ENCODE data around the gene SETD1B. TPM values are rescaled to one million over a fixed set of nuclear protein-coding genes. Genes with fewer than 3 reads are reported as not detected.

Gene SETD1B
- total and polyA plus RNA-seq, 2 donors (not counting 3 experiments of a cell fraction or from before 2014, with no cell fraction given), result 2.6 to 27.0 TPM

DNA sequence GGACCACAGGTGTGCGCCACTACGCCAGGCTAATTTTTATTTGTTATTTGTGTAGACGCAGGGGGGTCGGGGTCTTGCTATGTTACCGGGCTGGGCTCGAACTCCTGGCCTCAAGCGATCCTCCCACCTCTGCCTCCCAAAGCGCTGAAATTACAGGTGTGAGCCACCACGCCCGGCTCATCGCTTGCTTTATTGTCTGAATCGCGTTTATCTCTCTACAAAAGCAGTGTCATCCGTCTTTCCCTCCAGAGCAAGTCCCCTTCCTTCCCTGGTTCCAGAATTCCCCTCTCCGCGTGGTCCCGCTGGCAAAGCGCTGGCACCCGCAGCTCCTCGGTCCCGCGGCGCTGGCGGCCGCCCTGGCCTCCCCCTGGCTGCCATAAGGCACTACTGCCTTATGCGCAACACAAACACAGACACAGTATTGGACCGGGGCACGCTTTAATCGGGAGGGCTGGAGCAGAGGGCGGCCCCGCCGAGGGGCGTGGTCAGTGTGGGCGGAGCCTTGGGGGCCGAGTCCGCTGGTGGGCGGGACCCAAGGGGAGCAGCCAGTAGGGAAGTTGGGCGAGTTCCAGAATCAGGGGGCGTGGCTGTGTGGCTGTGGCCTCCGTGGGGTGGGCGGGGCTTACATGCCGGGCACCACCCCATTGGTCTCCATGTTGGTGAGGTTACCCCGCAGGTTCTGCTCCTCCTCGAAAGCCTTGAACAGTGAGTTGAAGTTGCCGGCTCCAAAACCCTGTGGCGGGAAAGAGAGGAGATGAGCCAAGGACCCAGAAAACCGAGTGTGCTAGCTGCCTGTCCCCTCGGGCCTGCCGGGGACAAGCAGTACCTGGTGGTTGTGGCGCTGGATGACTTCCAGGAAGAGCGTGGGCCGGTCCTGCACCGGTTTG lies 35.5 kb downstream of the SETD1B start:
- peak; percentile 26 for TF ChIP-seq POLR2A (IDR thresholded peaks at IDR 0.05; ENCODE audit: low read depth, low read length)
- TF ChIP-seq POLR2AphosphoS5 (IDR thresholded peaks at IDR 0.05; ENCODE audit: insufficient read depth, low read depth, low read length), result peak; percentile 26
- TF ChIP-seq, protein P1, sequence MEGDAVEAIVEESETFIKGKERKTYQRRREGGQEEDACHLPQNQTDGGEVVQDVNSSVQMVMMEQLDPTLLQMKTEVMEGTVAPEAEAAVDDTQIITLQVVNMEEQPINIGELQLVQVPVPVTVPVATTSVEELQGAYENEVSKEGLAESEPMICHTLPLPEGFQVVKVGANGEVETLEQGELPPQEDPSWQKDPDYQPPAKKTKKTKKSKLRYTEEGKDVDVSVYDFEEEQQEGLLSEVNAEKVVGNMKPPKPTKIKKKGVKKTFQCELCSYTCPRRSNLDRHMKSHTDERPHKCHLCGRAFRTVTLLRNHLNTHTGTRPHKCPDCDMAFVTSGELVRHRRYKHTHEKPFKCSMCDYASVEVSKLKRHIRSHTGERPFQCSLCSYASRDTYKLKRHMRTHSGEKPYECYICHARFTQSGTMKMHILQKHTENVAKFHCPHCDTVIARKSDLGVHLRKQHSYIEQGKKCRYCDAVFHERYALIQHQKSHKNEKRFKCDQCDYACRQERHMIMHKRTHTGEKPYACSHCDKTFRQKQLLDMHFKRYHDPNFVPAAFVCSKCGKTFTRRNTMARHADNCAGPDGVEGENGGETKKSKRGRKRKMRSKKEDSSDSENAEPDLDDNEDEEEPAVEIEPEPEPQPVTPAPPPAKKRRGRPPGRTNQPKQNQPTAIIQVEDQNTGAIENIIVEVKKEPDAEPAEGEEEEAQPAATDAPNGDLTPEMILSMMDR (IDR thresholded peaks at IDR 0.05; ENCODE audit: extremely low read depth in 1 of 2, insufficient read depth in 1 of 2, low read depth in 1 of 2, low read length in 2 of 2), result peak; percentile 38 to 63
- no peak for TF ChIP-seq FOS (IDR thresholded peaks at IDR 0.05; ENCODE audit: borderline replicate concordance, insufficient read depth, low read length)
- TF ChIP-seq MYC (IDR thresholded peaks at IDR 0.05; ENCODE audit: low read depth, low read length), result no peak
- dilution Hi-C loops (cut with MboI; ENCODE audit: extremely low pct_ligation_motif_present, low sequenced_read_pairs), result no loop called here
- no peaks in the 10 kb centered on the region for H3K27me3 ChIP-seq (ENCODE audit: control insufficient read depth in 2 of 2, insufficient read depth in 2 of 2, low read length in 2 of 2)
- H2AFZ ChIP-seq (ENCODE audit: low read depth, low read length), result peak overlapping the region; percentile 90
- peak overlapping the region; percentile 44 for H3K9ac ChIP-seq (replicated peaks; ENCODE audit: extremely low read depth, insufficient read depth, low read length)
- no peaks in the 10 kb centered on the region for H3K9me3 ChIP-seq (replicated peaks; ENCODE audit: control insufficient read depth, insufficient read depth, low read length)
- no TSS peak for BruUV-seq (replicated peaks)
- H3K9me1 ChIP-seq (replicated peaks; ENCODE audit: control insufficient read depth, extremely low read depth, insufficient read depth, low read length), result no peaks in the 10 kb centered on the region
- H3K4me3 ChIP-seq (replicated peaks in 1 of 3; ENCODE audit: insufficient read depth in 1 of 3, low read depth in 1 of 3, low read length in 3 of 3), result peak overlapping the region; percentile 47 to 56 (median 53)
- no peaks in the 10 kb centered on the region for H3K79me2 ChIP-seq (ENCODE audit: control insufficient read depth, insufficient read depth, low read length)
- FAIRE-seq, result peak; percentile 98
- H3K27ac ChIP-seq (ENCODE audit: insufficient read depth, low read depth, low read length), result no peak overlapping the region
- peak overlapping the region; percentile 77 for H3K4me2 ChIP-seq (ENCODE audit: insufficient read depth, low read length)
- peak; percentile 99 for DNase-seq (ENCODE audit: low read depth, low spot score)
- no peaks in the 10 kb centered on the region for H3K36me3 ChIP-seq (ENCODE audit: control insufficient read depth in 2 of 2, extremely low read depth in 1 of 2, insufficient read depth in 2 of 2, low read length in 2 of 2)
- H3K4me1 ChIP-seq (ENCODE audit: control insufficient read depth, extremely low read depth, insufficient read depth, low read length), result peaks cover 2% of the 10 kb centered on the region
- CTCF ChIA-PET, result interaction anchor here (0.6 to 6.2 kb wide), 5 partner anchors 23 to 287 kb away, joined by 3 to 73 read pairs (median 3); partner anchors contain the start of genes PSMD9 and RHOF
- intact Hi-C loops (cut with micrococcal nuclease), result loop anchor here (1.0 to 2.0 kb wide), 2 partner anchors 45 to 49 kb away; partner anchors contain the start of gene PSMD9
- no peaks in the 10 kb centered on the region for H4K20me1 ChIP-seq (replicated peaks; ENCODE audit: control insufficient read depth, extremely low read depth, insufficient read depth, low read length)
- POLR2A ChIA-PET, result interaction anchor here (0.9 kb wide), 1 partner anchor 37 kb away, joined by 6 read pairs; no protein-coding TSS in a partner anchor

Measured in endothelial cell of umbilical vein (primary cell).